HEK293 (cell line): ENCODE measurements around the gene GRM4.

ENCODE experiments used
- CTCF ChIA-PET: fragments of 350-600 bp; formaldehyde crosslinking; extraction: SDS; loops from one replicate; lab custom pipeline; 2021; ENCODE audit warnings: antibody characterized with exemption; lab: Yijun Ruan, JAX
- POLR2A ChIA-PET: fragments of 300-600 bp; formaldehyde crosslinking; extraction: SDS; loops from one replicate; lab custom pipeline; 2020; ENCODE audit warnings: antibody characterized with exemption, inconsistent platforms; lab: Yijun Ruan, JAX
- H3K27ac ChIP-seq: fragments of 200-500 bp; sonication (Bioruptor generic); 2 replicates; pipeline ENCODE4 v1.5.1; 2014; ENCODE audit warnings: low read depth, low read length, control low read depth, inconsistent platforms; ENCODE audit errors: extremely low read depth
- H3K36me3 ChIP-seq, 2 experiments: fragments of 200-500 bp in 1 of 2; sonication (Bioruptor generic) in 1 of 2; 1 replicate in 1 of 2; 2 replicates in 1 of 2; pipeline ENCODE4 v1.5.1; 2014 to 2017; ENCODE audit warnings: inconsistent platforms in 2 of 2, low read length in 2 of 2; ENCODE audit not compliant: control insufficient read depth in 2 of 2, insufficient read depth in 1 of 2
- H3K4me1 ChIP-seq: fragments of 200-500 bp; sonication (Bioruptor generic); 2 replicates; pipeline ENCODE4 v1.5.1; 2014; ENCODE audit warnings: mild to moderate bottlenecking, low read length, inconsistent platforms; ENCODE audit not compliant: control insufficient read depth, insufficient read depth
- H3K4me3 ChIP-seq: 2 replicates; pipeline ENCODE4 v1.5.1; 2011; ENCODE audit warnings: low read depth, mild to moderate bottlenecking, control low read depth, low read length, moderate library complexity
- H3K9me3 ChIP-seq: fragments of 200-500 bp; sonication (Bioruptor generic); 2 replicates; pipeline ENCODE4 v1.5.1; 2014; ENCODE audit warnings: low read depth, low read length, inconsistent platforms; ENCODE audit not compliant: control insufficient read depth, insufficient read depth
- ELK4 ChIP-seq: IDR thresholded peaks from 2 replicates; pipeline ENCODE4 v1.6.1; 2011; ENCODE audit warnings: mild to moderate bottlenecking, low read depth, low read length, borderline replicate concordance
- KLF10 ChIP-seq: fragments of 450-650 bp; IDR thresholded peaks from 2 replicates; pipeline ENCODE4 v1.5.1; 2018; ENCODE audit warnings: missing biosample characterization, mild to moderate bottlenecking, missing genetic modification characterization
- MYNN ChIP-seq: fragments of 450-650 bp; formaldehyde crosslinking; IDR thresholded peaks from 2 replicates; pipeline ENCODE4 v1.5.1; 2016; ENCODE audit warnings: missing biosample characterization, missing genetic modification characterization, borderline replicate concordance
- SP3 ChIP-seq: fragments of 450-650 bp; formaldehyde crosslinking; IDR thresholded peaks from 2 replicates; pipeline ENCODE4 v1.5.1; 2016; ENCODE audit warnings: missing biosample characterization, missing genetic modification characterization
- ZBTB1 ChIP-seq: fragments of 450-650 bp; formaldehyde crosslinking; IDR thresholded peaks from 2 replicates; pipeline ENCODE4 v1.5.1; 2016; ENCODE audit warnings: missing biosample characterization, missing genetic modification characterization
- ZNF114 ChIP-seq: fragments of 450-650 bp; formaldehyde crosslinking; IDR thresholded peaks from 2 replicates; pipeline ENCODE4 v1.5.0; 2017; ENCODE audit warnings: missing biosample characterization, missing genetic modification characterization
- ZNF121 ChIP-seq: fragments of 450-650 bp; formaldehyde crosslinking; IDR thresholded peaks from 2 replicates; pipeline ENCODE4 v1.5.1; 2016; ENCODE audit warnings: missing biosample characterization, missing genetic modification characterization
- ZNF184 ChIP-seq: fragments of 450-650 bp; IDR thresholded peaks from 2 replicates; pipeline ENCODE4 v1.5.1; 2018; ENCODE audit warnings: missing biosample characterization, mild to moderate bottlenecking, missing genetic modification characterization
- ZNF341 ChIP-seq: fragments of 450-650 bp; formaldehyde crosslinking; IDR thresholded peaks from 2 replicates; pipeline ENCODE4; 2016; ENCODE audit warnings: low read depth, missing biosample characterization, missing genetic modification characterization
- ZNF37A ChIP-seq: fragments of 450-650 bp; IDR thresholded peaks from 2 replicates; pipeline ENCODE4 v1.5.1; 2018; ENCODE audit warnings: missing biosample characterization, missing genetic modification characterization
- ZNF510 ChIP-seq: fragments of 450-650 bp; formaldehyde crosslinking; IDR thresholded peaks from 2 replicates; pipeline ENCODE4 v1.5.1; 2018; ENCODE audit warnings: mild to moderate bottlenecking, missing genetic modification characterization, missing biosample characterization; ENCODE audit not compliant: insufficient replicate concordance
- ZNF514 ChIP-seq: fragments of 450-650 bp; formaldehyde crosslinking; IDR thresholded peaks from 2 replicates; pipeline ENCODE4 v1.5.1; 2016; ENCODE audit warnings: missing biosample characterization, missing genetic modification characterization
- ZNF558 ChIP-seq: fragments of 450-650 bp; formaldehyde crosslinking; IDR thresholded peaks from 2 replicates; pipeline ENCODE4 v1.5.1; 2016; ENCODE audit warnings: missing biosample characterization, missing genetic modification characterization
- ZNF692 ChIP-seq: fragments of 450-650 bp; formaldehyde crosslinking; IDR thresholded peaks from 2 replicates; pipeline ENCODE4 v1.5.1; 2016; ENCODE audit warnings: missing biosample characterization, missing genetic modification characterization
- ZNF747 ChIP-seq: fragments of 450-650 bp; formaldehyde crosslinking; IDR thresholded peaks from 2 replicates; pipeline ENCODE4 v1.5.1; 2016; ENCODE audit warnings: missing biosample characterization, missing genetic modification characterization
- ZNF837 ChIP-seq: fragments of 450-650 bp; formaldehyde crosslinking; IDR thresholded peaks from 2 replicates; pipeline ENCODE4 v1.5.1; 2016; ENCODE audit warnings: missing biosample characterization, missing genetic modification characterization

Gene GRM4

GRCh38 chr6:33999567-33999966 is 146.3 kb downstream of the GRM4 start:
- H3K36me3 ChIP-seq = no peaks in the 10 kb centered on the region
- POLR2A ChIA-PET = interaction anchor here (0.5 kb wide), 1 partner anchor 190 kb away, joined by 3 read pairs; no protein-coding TSS in a partner anchor

GRCh38 chr6:33998660-33999059 is 147.2 kb downstream of the GRM4 start:
- ChIA-PET CTCF (no interaction called here), POLR2A (no interaction called here)
- H3K9me3 ChIP-seq = no peaks in the 10 kb centered on the region; the same call in 1 of the 2 replicates
- no peak overlapping the region for H3K4me3 ChIP-seq
- H3K36me3 ChIP-seq = no peaks in the 10 kb centered on the region
- TF ChIP-seq ZNF558 (tag by site-specific recombination) = no peak
- H3K27ac ChIP-seq = no peak overlapping the region
- peaks cover 4% of the 10 kb centered on the region; the same call in 1 of the 2 replicates for H3K4me1 ChIP-seq

More at GRCh38 chr6:33999567-33999966, 146.3 kb downstream of the GRM4 start:
- Histone ChIP-seq H3K4me3 (no peak overlapping the region), H3K9me3 (no peaks in the 10 kb centered on the region; the same call in 1 of the 2 replicates), H3K27ac (no peak overlapping the region)
- CTCF ChIA-PET = interaction anchor here (1.7 kb wide), 1 partner anchor 155 kb away, joined by 5 read pairs; no protein-coding TSS in a partner anchor
- TF ChIP-seq ZNF341 (tag by site-specific recombination) (no peak), ZBTB1 (tag by site-specific recombination) (no peak), ZNF837 (tag by site-specific recombination) (no peak), ZNF510 (peak; percentile 100), ZNF558 (tag by site-specific recombination) (no peak), ELK4 (no peak), MYNN (tag by site-specific recombination) (no peak)
- TF ChIP-seq, all 188 proteins: peak for 1
- H3K4me1 ChIP-seq = peaks cover 4% of the 10 kb centered on the region; the same call in 1 of the 2 replicates

- Histone ChIP-seq H3K4me3 (no peak overlapping the region), H3K36me3 (no peaks in the 10 kb centered on the region)
- POLR2A ChIA-PET = no interaction called here
- CTCF ChIA-PET = interaction anchor here (1.0 kb wide), 1 partner anchor 227 kb away, joined by 3 read pairs; no protein-coding TSS in a partner anchor
- TF ChIP-seq ZNF184 (tag by site-specific recombination) (peak; percentile 97), ZNF692 (tag by site-specific recombination) (no peak)
- TF ChIP-seq, all 188 proteins: peak for 1
- no peak overlapping the region for H3K27ac ChIP-seq
- peaks cover 4% of the 10 kb centered on the region; the same call in 1 of the 2 replicates for H3K4me1 ChIP-seq
- no peaks in the 10 kb centered on the region for H3K9me3 ChIP-seq
These were observed 148.6 kb downstream of the GRM4 start for GRCh38 chr6:33997265-33997664.

GRCh38 chr6:33996120-33996475 is 149.8 kb downstream of the GRM4 start:
- ChIA-PET CTCF (interaction anchor here (1.0 to 1.3 kb wide), 2 partner anchors 31 to 37 kb away, joined by 3 to 4 read pairs; no protein-coding TSS in a partner anchor), POLR2A (no interaction called here)
- no peaks in the 10 kb centered on the region for H3K9me3 ChIP-seq
- no peaks in the 10 kb centered on the region for H3K36me3 ChIP-seq
- TF ChIP-seq SP3 (tag by site-specific recombination) (no peak), ZNF114 (tag by site-specific recombination) (no peak), ZNF747 (no peak), KLF10 (tag by site-specific recombination) (no peak), ZNF37A (no peak), ZNF121 (no peak), ZNF514 (tag by site-specific recombination) (no peak)
- TF ChIP-seq, all 188 proteins: peak for 0
- Histone ChIP-seq H3K27ac (no peak overlapping the region), H3K4me1 (peaks cover 4% of the 10 kb centered on the region; the same call in 1 of the 2 replicates), H3K4me3 (no peak overlapping the region)
